ENCODE measurements around the gene SUN5.
A peak's percentile ranks its signal among the peaks of the same experiment; 100 is the strongest.
"Not testable (repeated sequence)": the region's sequence is repeated elsewhere in the genome, so short reads cannot be mapped to it uniquely, and the experiment has no call there.

The SUN5 gene

GRCh38 chr20:32975121-32975520, 29.1 kb downstream of the SUN5 start:
- not testable (repeated sequence) for DNase-seq

GRCh38 chr20:32974204-32975064, 29.8 kb downstream of the SUN5 start:
- DNase-seq: not testable (repeated sequence)

GRCh38 chr20:32973077-32973717, 31.0 kb downstream of the SUN5 start:
- DNase-seq: no peak

- DNase-seq: peak; percentile 75
Observed at GRCh38 chr20:32972181-32973076, 31.8 kb downstream of the SUN5 start.

DNA sequence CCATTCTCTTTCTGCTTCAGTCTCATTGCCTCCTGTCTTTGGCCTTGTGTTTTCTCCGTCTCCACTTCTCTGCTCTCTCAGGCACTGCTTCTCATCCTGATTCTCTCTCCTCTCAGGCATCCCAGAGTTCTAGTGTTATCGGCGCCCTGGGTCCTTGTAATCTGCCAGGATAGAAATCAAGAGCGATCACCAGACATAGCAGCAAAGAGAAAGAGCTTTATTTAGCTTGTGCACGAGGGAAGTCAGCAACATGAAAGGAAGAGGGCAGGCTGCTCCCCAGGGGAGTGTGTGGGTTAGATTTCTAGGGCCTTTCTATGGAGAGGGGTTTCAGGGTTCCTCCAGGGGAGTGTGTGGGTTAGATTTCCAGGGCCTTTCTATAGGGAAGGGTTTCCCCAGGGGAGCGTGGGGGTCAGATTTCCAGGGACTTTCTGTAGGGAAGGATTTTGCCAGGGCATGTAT, 32.5 kb downstream of the SUN5 start:
- DNase-seq: peak; percentile 2

GRCh38 chr20:32970973-32971300, 33.3 kb downstream of the SUN5 start:
- DNase-seq: no peak

DNA sequence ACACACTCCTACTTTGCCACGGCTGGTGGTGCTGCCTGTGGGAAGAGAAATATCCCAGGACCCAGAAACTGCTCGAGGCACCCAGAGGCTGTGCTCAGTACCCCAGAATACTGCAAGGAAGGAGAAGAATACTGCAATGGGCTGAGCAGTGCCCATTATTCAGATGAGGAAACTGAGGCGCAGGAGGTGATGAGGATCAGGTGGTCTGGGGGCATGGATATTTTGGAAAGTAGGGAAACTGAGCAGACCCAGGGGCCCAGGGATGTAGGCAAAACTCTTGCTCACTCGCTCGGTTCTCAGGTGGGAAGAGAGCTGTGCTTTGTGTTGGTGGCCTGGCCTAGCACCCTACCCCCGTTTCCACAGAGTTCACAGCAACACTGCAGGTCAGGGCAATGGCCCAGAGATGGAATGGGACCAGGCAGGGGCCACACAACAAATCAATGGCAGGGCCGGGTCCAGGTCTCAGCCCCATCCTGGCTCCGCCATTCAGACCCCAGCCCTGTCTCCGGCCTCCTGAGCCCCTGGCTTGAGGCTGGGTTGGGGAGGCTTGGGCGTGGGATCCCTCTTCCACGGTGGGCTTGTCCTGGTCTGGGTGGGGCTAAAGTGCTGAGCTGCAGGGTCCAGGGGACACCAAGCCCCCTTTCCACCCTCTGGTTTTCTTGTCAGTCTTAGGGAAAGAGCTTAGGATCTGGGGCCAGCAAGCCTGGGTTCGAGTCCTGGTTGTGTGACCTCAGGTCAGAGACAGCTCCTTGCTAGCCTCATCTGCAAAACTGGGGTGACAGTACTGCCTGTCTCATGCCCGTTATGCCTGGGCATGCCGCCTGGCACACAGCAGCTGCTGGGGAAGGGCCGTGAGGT, 33.9 kb downstream of the SUN5 start:
- no peak for DNase-seq

- no peak for DNase-seq
Observed at GRCh38 chr20:32969356-32970114, 34.7 kb downstream of the SUN5 start.

DNA sequence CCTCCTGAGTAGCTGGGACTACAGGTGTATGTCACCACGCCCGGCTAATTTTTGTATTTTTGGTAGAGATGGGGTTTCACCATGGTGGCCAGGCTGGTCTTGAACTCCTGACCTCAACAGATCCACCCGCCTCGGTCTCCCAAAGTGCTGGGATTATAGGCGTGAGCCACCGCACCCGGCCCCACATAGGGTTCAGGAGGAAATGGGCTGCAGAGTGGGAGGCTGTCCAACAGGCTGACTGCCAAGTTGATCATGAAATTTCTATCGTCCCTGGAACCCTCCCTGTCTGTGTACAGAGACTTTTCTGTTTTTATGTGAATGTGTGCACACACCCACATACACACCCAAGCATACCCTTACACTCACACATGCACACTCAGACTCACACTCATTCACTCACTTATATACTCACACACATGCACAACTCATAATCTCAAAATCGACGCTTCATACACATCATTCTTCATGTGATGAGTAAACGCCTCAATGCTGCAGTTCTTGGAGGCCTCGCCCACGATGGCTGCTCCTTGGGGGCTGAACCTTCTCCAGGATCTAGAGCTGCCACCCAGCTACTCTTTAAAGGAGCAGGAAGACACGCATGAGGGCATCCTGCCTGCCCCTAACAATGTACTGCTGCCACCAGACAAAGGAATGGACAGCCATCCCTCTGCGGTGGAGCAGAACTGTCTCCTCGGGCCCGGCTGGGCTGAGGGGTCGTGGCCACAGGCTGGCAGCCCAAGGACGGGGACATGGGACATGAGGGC, 35.6 kb downstream of the SUN5 start:
- DNase-seq: no peak

GRCh38 chr20:32967961-32968457, 36.2 kb downstream of the SUN5 start:
- no peak for DNase-seq

- DNase-seq: no peak
Observed at GRCh38 chr20:32966881-32967781, 37.1 kb downstream of the SUN5 start.

- DNase-seq: no peak
Observed at GRCh38 chr20:32966382-32966781, 37.9 kb downstream of the SUN5 start.

DNA sequence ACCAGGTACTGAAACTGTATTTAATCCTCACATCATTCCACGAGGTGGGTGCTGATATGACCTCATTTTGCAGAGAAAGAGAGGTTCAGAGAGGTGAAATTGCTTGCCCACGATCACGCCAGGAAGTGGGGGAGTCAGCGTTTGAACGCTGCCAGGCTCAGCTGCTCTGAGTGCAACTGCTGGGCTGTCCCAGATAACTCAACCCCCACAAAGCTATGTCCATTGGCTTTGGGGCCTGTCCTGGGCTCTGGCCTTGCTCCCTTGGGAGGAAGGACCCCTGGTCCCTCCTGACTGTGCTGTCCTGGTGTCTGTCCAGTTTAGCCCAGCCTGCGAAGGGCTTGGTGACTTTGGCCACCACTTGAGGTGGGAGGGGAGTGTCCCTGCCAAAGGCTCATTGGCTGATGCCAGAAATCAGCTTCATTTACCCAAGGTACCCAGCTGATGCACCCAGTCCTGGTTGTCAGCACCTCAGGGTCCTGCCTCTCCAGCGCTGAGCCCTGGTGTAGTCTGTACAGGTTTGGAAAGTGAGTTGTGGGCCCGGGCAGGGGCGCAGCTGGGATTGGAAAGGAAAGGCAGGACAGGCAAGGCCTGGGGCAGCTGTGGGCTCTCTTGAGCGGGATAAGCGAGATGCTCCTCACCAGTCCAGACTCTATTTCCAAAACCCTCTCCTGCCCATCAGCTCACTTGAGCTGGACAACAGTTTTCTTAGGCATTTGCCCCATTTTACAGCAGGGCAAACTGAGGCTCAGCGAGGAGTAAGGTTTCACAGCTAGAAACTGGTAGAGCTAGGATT, 38.5 kb downstream of the SUN5 start:
- no peak for DNase-seq

DNA sequence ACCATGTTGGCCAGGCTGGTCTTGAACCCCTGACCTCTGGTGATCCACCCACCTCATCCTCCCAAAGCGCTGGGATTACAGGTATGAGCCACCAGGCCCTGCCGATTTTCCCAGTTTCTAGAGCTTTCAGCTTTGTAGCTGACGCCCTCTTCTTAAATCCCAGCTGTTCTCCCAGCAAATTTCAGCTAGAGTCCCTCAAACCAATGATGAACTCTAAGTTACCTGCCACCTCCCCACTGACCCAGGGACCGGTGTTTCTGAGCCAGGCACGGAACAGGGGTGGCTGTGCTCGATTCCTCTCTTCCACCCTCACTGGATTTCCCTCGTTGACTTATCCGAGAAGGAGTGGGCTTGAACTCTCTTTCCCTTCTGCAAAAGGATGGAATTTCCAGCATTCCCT, 39.1 kb downstream of the SUN5 start:
- DNase-seq: no peak

DNA sequence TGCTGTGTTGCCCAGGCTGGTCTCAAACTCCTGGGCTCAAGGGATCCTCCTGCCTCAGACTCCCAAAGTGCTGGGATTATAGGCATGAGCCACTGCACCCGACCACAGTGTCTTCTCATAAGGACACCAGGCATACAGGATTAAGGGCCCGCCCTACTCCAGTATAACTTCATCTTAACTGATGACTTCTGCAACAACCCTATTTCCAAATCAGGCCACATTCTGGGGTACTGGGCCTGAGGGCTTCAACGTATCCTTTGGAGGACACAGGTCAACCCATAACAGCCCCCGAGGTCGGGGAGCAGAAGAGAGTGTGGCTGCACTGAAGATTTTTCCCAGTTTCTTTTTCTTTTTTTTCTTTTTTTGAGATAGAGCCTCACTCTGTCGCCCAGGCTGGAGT, 39.7 kb downstream of the SUN5 start:
- DNase-seq: no peak

DNA sequence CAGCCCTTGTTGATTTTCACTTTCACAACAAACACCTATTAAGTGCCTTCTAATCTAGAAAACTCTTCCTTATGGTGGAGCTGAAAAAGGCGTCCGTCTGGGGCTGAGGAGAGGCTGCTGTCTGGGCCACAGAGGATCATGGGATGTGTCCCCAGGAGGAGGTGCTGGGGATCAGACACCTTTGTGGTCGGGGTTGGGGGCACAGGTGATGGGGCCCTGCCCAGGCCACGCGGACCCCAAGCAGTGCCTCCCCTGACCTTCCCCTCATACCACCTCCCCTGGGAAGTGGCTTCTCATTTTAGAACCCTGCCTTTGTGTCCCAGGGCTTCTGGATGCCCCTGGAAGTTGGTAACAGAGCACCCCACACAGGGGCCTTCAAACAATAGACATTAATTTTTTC, 41.1 kb downstream of the SUN5 start:
- DNase-seq: no peak

- DNase-seq: not testable (repeated sequence)
Observed at GRCh38 chr20:32962646-32963045, 41.6 kb downstream of the SUN5 start.

DNA sequence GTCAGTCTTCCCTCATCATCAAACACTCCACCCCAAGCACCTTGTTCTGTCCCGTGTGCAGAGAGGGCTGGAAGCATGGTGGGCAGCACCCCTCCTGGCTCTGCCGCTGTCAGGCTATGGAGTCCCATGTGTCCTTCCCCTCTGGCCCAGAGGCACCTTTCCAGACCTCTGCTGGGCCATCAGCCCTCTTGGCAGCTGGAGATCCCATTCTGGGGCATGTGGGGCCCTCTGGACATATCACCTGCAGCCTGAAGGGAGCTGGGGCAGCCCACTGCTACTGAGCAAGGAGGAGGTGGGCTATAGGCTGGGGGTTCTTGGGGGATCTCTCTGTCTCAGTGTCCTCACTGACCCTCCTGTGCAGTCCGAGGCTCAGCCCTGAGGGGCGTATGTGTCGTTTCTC, 42.2 kb downstream of the SUN5 start:
- DNase-seq: no peak
